Trophoblast cell (in vitro differentiated cells and primary cell): ENCODE data around the gene TRPV6.
A peak's percentile ranks its signal among the peaks of the same experiment; 100 is the strongest.

ENCODE experiments used
- DNase-seq, 2 donors: peaks; one replicate each; pipeline ENCODE4 v3.0.0-alpha.2; 2016
- H2AFZ ChIP-seq: 2 replicates; pipeline ENCODE4 v1.6.1; 2013; ENCODE audit warnings: low read length, moderate library complexity, mild to moderate bottlenecking; ENCODE audit not compliant: insufficient read depth, poor library complexity
- H2AK5ac ChIP-seq: 2 replicates; pipeline ENCODE4 v1.6.1; 2013; ENCODE audit warnings: mild to moderate bottlenecking, low read length
- H2BK120ac ChIP-seq: 2 replicates; pipeline ENCODE4 v1.6.1; 2013; ENCODE audit warnings: low read length, mild to moderate bottlenecking, moderate library complexity; ENCODE audit not compliant: insufficient read depth, poor library complexity
- H2BK12ac ChIP-seq: 2 replicates; pipeline ENCODE4 v1.6.1; 2013; ENCODE audit warnings: mild to moderate bottlenecking, low read length, moderate library complexity
- H2BK5ac ChIP-seq: 2 replicates; pipeline ENCODE4 v1.6.1; 2013; ENCODE audit warnings: low read length, low read depth, moderate library complexity, mild to moderate bottlenecking; ENCODE audit not compliant: poor library complexity
- H3K14ac ChIP-seq: 2 replicates; pipeline ENCODE4 v1.6.1; 2013; ENCODE audit warnings: mild to moderate bottlenecking, low read length
- H3K18ac ChIP-seq: 2 replicates; pipeline ENCODE4 v1.6.1; 2013; ENCODE audit warnings: mild to moderate bottlenecking, low read length
- H3K23ac ChIP-seq: 2 replicates; pipeline ENCODE4 v1.6.1; 2013; ENCODE audit warnings: low read length
- H3K27ac ChIP-seq: 2 replicates; pipeline ENCODE4 v1.5.1; 2013; ENCODE audit warnings: low read depth, mild to moderate bottlenecking, inconsistent platforms, low read length, moderate library complexity
- H3K27me3 ChIP-seq: 2 replicates; pipeline ENCODE4 v1.6.1; 2013; ENCODE audit warnings: inconsistent platforms, mild to moderate bottlenecking, low read length, moderate library complexity; ENCODE audit not compliant: insufficient read depth
- H3K36me3 ChIP-seq, 2 experiments: 1 replicate in 1 of 2; 2 replicates in 1 of 2; pipeline ENCODE4 v1.6.1; 2013; ENCODE audit warnings: low read length in 2 of 2, mild to moderate bottlenecking in 2 of 2, moderate library complexity in 1 of 2; ENCODE audit not compliant: insufficient read depth in 2 of 2, control insufficient read depth in 1 of 2
- H3K4ac ChIP-seq: 2 replicates; pipeline ENCODE4 v1.6.1; 2013; ENCODE audit warnings: low read depth, mild to moderate bottlenecking, low read length, moderate library complexity
- H3K4me1 ChIP-seq, 2 experiments: 1 replicate in 1 of 2; 2 replicates in 1 of 2; pipeline ENCODE4 v1.6.1; 2013; ENCODE audit warnings: low read length in 2 of 2, mild to moderate bottlenecking in 2 of 2, moderate library complexity in 1 of 2; ENCODE audit not compliant: insufficient read depth in 2 of 2, control insufficient read depth in 1 of 2
- H3K4me2 ChIP-seq: 2 replicates; pipeline ENCODE4 v1.6.1; 2013; ENCODE audit warnings: inconsistent platforms, mild to moderate bottlenecking, low read length, moderate library complexity
- H3K4me3 ChIP-seq: 2 replicates; pipeline ENCODE4 v1.5.1; 2013; ENCODE audit warnings: mild to moderate bottlenecking, low read depth, low read length, inconsistent platforms
- H3K79me1 ChIP-seq: one replicate; pipeline ENCODE4 v1.6.1; 2013; ENCODE audit warnings: low read length
- H3K79me2 ChIP-seq: 2 replicates; pipeline ENCODE4 v1.6.1; 2013; ENCODE audit warnings: low read length, mild to moderate bottlenecking; ENCODE audit not compliant: control insufficient read depth, insufficient read depth, poor library complexity
- H3K9ac ChIP-seq: 2 replicates; pipeline ENCODE4 v1.6.1; 2013; ENCODE audit warnings: mild to moderate bottlenecking, low read length
- H3K9me3 ChIP-seq: 2 replicates; pipeline ENCODE4 v1.6.1; 2013; ENCODE audit warnings: low read depth, mild to moderate bottlenecking, control low read depth, inconsistent platforms, low read length; ENCODE audit not compliant: insufficient read depth
- H4K12ac ChIP-seq: 2 replicates; pipeline ENCODE4 v1.6.1; 2013; ENCODE audit warnings: low read depth, mild to moderate bottlenecking, low read length, moderate library complexity
- H4K8ac ChIP-seq: 2 replicates; pipeline ENCODE4 v1.6.1; 2013; ENCODE audit warnings: low read depth, mild to moderate bottlenecking, low read length, moderate library complexity
- H4K91ac ChIP-seq: one replicate; pipeline ENCODE4 v1.6.1; 2013; ENCODE audit warnings: low read depth, mild to moderate bottlenecking, low read length, moderate library complexity
- WGBS: extraction: QIAGEN DNeasy Blood & Tissue Kit; methylation state at CpG from one replicate; pipeline ENCODE4 v1.1.7; 2013; ENCODE audit warnings: missing lambda C conversion rate; ENCODE audit not compliant: insufficient read length, insufficient coverage; ENCODE audit errors: extremely low coverage; 5-methylcytosine and 5-hydroxymethylcytosine counted together

The TRPV6 gene

GRCh38 chr7:142889816-142890215 lies 4.3 kb upstream of the TRPV6 start:
- Histone ChIP-seq H3K9ac (no peak overlapping the region), H4K91ac (no peak overlapping the region), H2AFZ (no peak overlapping the region), H3K79me2 (no peaks in the 10 kb centered on the region), H2BK5ac (no peak overlapping the region), H3K27ac (no peak overlapping the region), H3K27me3 (no peaks in the 10 kb centered on the region), H4K12ac (no peak overlapping the region), H2BK12ac (no peak overlapping the region), H3K14ac (no peak overlapping the region), H3K4me3 (no peak overlapping the region), H3K4me2 (no peak overlapping the region), H3K4me1 (peaks cover 10 to 15% of the 10 kb centered on the region in 2 experiments), H2BK120ac (no peak overlapping the region), H3K23ac (no peak overlapping the region), H3K79me1 (peaks cover 2% of the 10 kb centered on the region), H3K4ac (no peak overlapping the region), H3K36me3 (no peaks in the 10 kb centered on the region), H2AK5ac (no peak overlapping the region), H3K9me3 (peaks cover 9% of the 10 kb centered on the region), H4K8ac (no peak overlapping the region), H3K18ac (no peak overlapping the region)
- no peak for DNase-seq
- no CpG with 5 or more reads among the region's 3 CpGs for WGBS

GRCh38 chr7:142887282-142888015 lies 1.9 kb upstream of the TRPV6 start:
- Histone ChIP-seq H3K79me2 (no peaks in the 10 kb centered on the region), H4K91ac (no peak overlapping the region), H3K36me3 (no peaks in the 10 kb centered on the region), H4K12ac (no peak overlapping the region), H3K23ac (no peak overlapping the region), H3K27me3 (no peaks in the 10 kb centered on the region), H3K4me2 (no peak overlapping the region), H3K4ac (no peak overlapping the region), H3K18ac (no peak overlapping the region), H4K8ac (no peak overlapping the region), H2BK5ac (no peak overlapping the region), H3K9ac (no peak overlapping the region), H2AFZ (no peak overlapping the region), H3K79me1 (peaks cover 2% of the 10 kb centered on the region), H3K4me1 (peaks cover 16 to 23% of the 10 kb centered on the region in 2 experiments), H3K4me3 (no peak overlapping the region), H3K14ac (no peak overlapping the region), H2AK5ac (no peak overlapping the region), H3K9me3 (peaks cover 9% of the 10 kb centered on the region), H2BK12ac (no peak overlapping the region), H3K27ac (no peak overlapping the region), H2BK120ac (no peak overlapping the region)
- WGBS, result 100% methylated on average over 2 of the region's 12 CpGs
- DNase-seq, result no peak

GRCh38 chr7:142886866-142887265 lies 1.3 kb upstream of the TRPV6 start:
- Histone ChIP-seq H4K12ac (no peak overlapping the region), H2BK12ac (no peak overlapping the region), H2BK5ac (no peak overlapping the region), H3K36me3 (no peaks in the 10 kb centered on the region), H3K9me3 (peaks cover 9% of the 10 kb centered on the region), H3K4me2 (no peak overlapping the region), H4K8ac (no peak overlapping the region), H3K4me1 (peaks cover 21 to 29% of the 10 kb centered on the region in 2 experiments), H3K4ac (no peak overlapping the region), H2BK120ac (no peak overlapping the region), H3K9ac (no peak overlapping the region), H3K27me3 (no peaks in the 10 kb centered on the region), H3K23ac (no peak overlapping the region), H4K91ac (no peak overlapping the region), H3K18ac (no peak overlapping the region), H3K14ac (no peak overlapping the region), H2AK5ac (no peak overlapping the region), H3K79me2 (no peaks in the 10 kb centered on the region), H3K4me3 (no peak overlapping the region), H3K79me1 (peaks cover 2% of the 10 kb centered on the region), H2AFZ (no peak overlapping the region), H3K27ac (no peak overlapping the region)
- DNase-seq, result no peak
- no CpG with 5 or more reads among the region's 7 CpGs for WGBS

- Histone ChIP-seq H2BK120ac (peak overlapping the region; percentile 2), H4K8ac (no peak overlapping the region), H4K91ac (no peak overlapping the region), H3K4me1 (peaks cover 24 to 27% of the 10 kb centered on the region in 2 experiments), H3K9me3 (peaks cover 2% of the 10 kb centered on the region), H3K27ac (no peak overlapping the region), H2BK12ac (no peak overlapping the region), H3K4me2 (no peak overlapping the region), H3K79me1 (peaks cover 2% of the 10 kb centered on the region), H3K4ac (no peak overlapping the region), H2AK5ac (no peak overlapping the region), H3K4me3 (no peak overlapping the region), H3K9ac (no peak overlapping the region), H2BK5ac (no peak overlapping the region), H4K12ac (no peak overlapping the region), H3K27me3 (no peaks in the 10 kb centered on the region), H2AFZ (no peak overlapping the region), H3K18ac (no peak overlapping the region), H3K79me2 (no peaks in the 10 kb centered on the region), H3K23ac (no peak overlapping the region), H3K14ac (no peak overlapping the region), H3K36me3 (no peaks in the 10 kb centered on the region)
- WGBS, result no CpG with 5 or more reads among the region's 4 CpGs
- DNase-seq, result no peak
These were observed 1.3 kb downstream of the TRPV6 start for GRCh38 chr7:142884286-142884640.
